GM04504 (cell line): ENCODE measurements around the gene ARAP2.

Source experiments
- DNase-seq: peaks from one replicate; pipeline ENCODE4 v3.0.0-alpha.2; 2012; ENCODE audit warnings: low read depth

ARAP2 gene

GRCh38 chr4:36244257-36245082, at the start of gene ARAP2:
Gene ARAP2 (minus strand): TSS chr4:36244514. CDS start chr4:36229486, 15,028 bp downstream.
- DNase-seq, result no peak

GRCh38 chr4:36292556-36293188, 48.4 kb upstream of the ARAP2 start:
- no peak for DNase-seq

- DNase-seq, result no peak
Measured at GRCh38 chr4:36290641-36291040, 46.3 kb upstream of the ARAP2 start.

GRCh38 chr4:36288731-36289426, 44.6 kb upstream of the ARAP2 start:
- DNase-seq, result no peak

DNA sequence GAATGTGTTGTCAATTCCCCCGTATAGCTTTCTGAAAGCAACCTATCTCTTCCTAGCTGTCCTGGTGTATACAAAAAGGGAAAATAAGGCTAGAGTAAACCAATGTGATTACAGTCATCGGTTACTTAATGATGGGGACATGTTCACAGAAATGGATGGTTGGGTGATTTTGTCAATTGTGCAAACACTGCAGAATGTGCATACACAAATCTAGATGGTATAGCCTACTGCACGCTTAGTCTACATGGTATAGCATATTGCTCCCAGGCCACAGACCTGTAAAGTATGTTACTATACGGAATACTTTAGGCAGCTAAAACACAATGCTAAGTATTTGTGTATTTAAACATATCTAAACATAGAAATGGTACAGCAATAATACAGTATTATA, 42.2 kb upstream of the ARAP2 start:
- no peak for DNase-seq

DNA sequence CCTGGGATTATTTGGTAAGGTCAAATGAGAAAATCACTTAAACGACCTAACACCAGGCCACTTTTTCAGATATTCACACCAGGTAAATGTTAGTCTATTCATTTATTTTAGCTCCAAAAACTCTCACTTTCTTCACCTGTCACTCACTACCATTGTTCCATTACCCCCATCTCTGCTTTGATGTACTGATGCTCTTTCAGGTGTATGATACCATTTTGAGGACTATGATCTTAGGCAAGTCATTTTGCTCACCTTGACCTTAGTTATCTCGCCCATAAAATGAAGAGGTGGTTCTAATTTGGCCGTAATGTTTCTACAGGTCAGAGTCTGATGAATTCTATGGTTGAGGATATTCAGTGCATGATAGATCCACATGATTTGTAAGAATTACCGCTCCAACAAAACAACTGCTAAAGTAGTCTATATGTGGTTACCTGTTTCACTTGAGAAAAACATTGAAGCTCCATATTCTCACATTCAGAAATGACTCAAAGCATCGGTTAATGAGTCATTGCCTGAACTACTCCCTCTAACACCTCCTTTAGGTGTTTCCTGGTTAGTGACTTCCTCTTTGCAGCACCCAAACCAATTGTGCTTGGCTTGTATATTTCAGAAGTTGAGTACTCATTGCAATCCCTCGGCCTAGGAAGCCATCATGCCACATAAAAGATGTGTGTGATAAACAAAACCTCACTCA, 41.6 kb upstream of the ARAP2 start:
- no peak for DNase-seq

- DNase-seq, result no peak
Measured at GRCh38 chr4:36283912-36284465, 39.7 kb upstream of the ARAP2 start.

GRCh38 chr4:36282503-36283030, 38.3 kb upstream of the ARAP2 start:
- DNase-seq, result no peak

DNA sequence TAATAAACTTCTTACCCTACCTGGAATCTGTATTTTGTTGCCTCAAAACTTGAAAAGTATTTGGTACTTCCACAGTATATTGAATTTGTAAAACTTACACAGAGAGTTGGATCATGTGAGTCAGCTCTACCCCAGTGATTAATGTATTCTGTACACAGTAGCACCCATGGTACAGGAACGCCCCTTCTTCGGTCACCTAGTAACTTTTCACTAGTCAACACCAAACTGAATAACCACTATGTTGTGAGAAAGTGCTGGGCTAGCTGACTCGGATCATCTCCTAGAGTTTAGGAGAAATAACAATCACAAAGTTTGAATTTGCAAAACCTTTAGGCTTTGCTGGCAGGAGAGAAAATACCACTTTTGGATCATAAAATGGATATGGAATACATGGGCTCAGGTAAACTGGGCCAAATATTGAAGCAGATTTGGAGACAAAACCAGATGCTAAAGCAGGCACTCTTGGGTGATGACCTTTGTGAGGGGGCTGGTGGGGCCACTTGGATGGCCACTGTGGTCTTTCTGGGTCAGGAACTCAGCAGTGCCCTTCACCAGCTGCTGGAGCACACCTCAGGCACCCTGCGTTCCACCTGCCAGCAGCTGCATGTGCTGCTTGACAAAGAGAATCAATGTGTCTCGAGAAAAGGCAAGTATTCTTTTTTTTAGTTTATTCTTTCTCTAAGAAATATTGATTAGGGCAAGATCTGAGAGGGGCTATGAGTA, 37.2 kb upstream of the ARAP2 start, which contains the start of gene DTHD1:
TSS of gene DTHD1 (plus strand) at position 233 of the 723 bp plus-strand sequence. CDS start at position 376, 143 bp downstream.
- DNase-seq, result no peak

- no peak for DNase-seq
Measured at GRCh38 chr4:36280555-36280954, 36.2 kb upstream of the ARAP2 start.

GRCh38 chr4:36278789-36279188, 34.5 kb upstream of the ARAP2 start:
- DNase-seq, result no peak

- no peak for DNase-seq
Measured at GRCh38 chr4:36277533-36277932, 33.2 kb upstream of the ARAP2 start.

- no peak for DNase-seq
Measured at GRCh38 chr4:36274158-36274557, 29.8 kb upstream of the ARAP2 start.

DNA sequence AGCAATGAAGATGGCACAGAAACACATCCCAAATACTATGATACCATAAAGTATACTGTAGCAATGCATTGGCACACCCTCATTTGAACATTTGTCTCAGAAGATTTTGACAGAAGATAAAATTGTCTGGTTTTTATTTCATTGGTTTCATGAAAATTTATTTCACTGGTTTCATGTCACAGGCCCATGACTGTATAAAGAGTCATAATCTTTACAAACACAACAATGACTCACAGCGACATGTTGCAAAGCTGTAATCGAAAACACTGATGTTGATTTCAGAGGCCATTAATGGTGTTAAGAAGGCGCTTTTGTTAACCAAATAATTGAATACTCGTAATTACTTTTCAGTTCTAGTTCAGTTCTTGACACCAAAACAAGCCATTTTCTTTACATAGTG, 29.0 kb upstream of the ARAP2 start:
- DNase-seq, result no peak

DNA sequence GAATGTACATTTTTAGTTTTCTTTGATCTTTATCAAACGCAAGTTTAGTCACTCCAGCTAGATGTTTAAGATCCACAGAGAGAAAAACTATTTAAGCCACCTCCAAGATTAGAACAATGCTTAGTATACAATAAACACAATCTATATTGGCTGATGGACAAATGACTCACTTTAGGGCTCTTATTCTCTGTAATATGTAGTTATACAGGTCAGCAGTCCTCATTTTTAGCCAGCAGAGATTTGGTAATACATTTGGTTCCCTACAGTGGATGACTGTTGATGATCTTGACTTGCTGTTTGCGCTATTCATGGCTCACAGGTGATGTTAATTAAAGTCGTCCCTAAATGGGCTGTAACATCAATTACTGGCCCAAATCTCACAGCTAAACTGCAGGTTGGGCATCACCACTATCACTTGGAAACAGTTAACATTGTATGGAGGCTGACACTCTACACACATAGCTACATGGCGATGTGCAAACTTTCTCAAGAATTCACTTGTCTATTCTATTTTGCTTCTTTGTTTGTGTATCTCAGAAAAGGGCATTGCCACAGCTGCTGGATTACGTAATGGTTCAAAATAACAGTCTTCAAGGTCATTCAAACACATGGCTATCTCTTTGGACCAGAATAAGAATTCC, 25.3 kb upstream of the ARAP2 start:
- DNase-seq, result no peak

- no peak for DNase-seq
Measured at GRCh38 chr4:36269101-36269500, 24.8 kb upstream of the ARAP2 start.

GRCh38 chr4:36267486-36268268, 23.4 kb upstream of the ARAP2 start:
- DNase-seq, result no peak

- no peak for DNase-seq
Measured at GRCh38 chr4:36264207-36264826, 20.0 kb upstream of the ARAP2 start.

DNA sequence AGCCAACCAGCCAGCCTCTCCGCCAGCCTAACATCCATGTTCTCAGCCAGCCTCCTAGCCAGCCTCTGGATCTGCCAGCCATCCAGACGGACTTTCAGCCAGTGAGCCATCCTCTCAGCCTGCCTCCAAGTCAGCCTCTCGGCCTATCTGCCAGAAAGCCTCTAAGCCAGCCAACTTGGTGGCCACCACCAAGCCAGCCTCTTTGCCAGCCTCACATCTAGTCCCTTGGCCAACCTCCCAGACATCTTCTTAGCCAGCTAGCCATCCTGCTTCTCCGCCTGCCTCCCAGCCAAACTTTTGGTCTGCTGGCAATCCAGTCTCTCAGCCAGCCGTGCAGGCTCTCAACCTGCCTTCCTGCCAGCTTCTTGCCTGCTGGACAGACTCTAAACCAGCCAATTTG, 16.4 kb upstream of the ARAP2 start:
- DNase-seq, result no peak
